Esophagus muscularis mucosa (tissue), 4 donors: ENCODE results near the gene LRP5. TPM values are rescaled to one million over a fixed set of nuclear protein-coding genes. Genes with fewer than 3 reads are reported as not detected.
"Not testable (repeated sequence)": the region's sequence is repeated elsewhere in the genome, so short reads cannot be mapped to it uniquely, and the experiment has no call there.

Experiments
- DNase-seq: peaks from one replicate; pipeline ENCODE4 v3.0.0-alpha.2; 2017; ENCODE audit errors: extremely low spot score
- H3K27ac ChIP-seq, 4 donors: fragments of 200-600 bp; sonication (generic); replicated peaks in 1 of 4; 1 replicate in 3 of 4; 2 replicates in 1 of 4; pipeline ENCODE4 v1.5.1; 2016 to 2019; ENCODE audit warnings: mild to moderate bottlenecking in 1 of 4
- H3K27me3 ChIP-seq, 4 donors: fragments of 200-600 bp; sonication (generic); one replicate each; pipeline versions ENCODE4 v1.5.1 to v1.6.0; 2016 to 2019
- H3K36me3 ChIP-seq, 4 donors: fragments of 200-600 bp; sonication (generic); one replicate each; pipeline ENCODE4 v1.5.1; 2016 to 2019
- H3K4me1 ChIP-seq, 4 donors: fragments of 200-600 bp; sonication (generic); one replicate each; pipeline ENCODE4 v1.5.1; 2016 to 2019
- H3K4me3 ChIP-seq, 4 donors: fragments of 200-600 bp; sonication (generic); 1 replicate in 2 of 4; 2 replicates in 2 of 4; pipeline ENCODE4 v1.5.1; 2016 to 2019; ENCODE audit warnings: mild to moderate bottlenecking in 4 of 4, moderate library complexity in 1 of 4
- H3K9me3 ChIP-seq, 4 donors: fragments of 200-600 bp; sonication (generic); 1 replicate in 3 of 4; 2 replicates in 1 of 4; pipeline ENCODE4 v1.5.1; 2016 to 2019
- EP300 ChIP-seq: sonication (generic); formaldehyde crosslinking; IDR thresholded peaks from one replicate; pipeline ENCODE4 v1.6.1; 2017; ENCODE audit warnings: antibody characterized with exemption
- POLR2A ChIP-seq: fragments of 450-650 bp; IDR thresholded peaks from one replicate; pipeline ENCODE4 v1.6.1; 2017; ENCODE audit warnings: antibody characterized with exemption, moderate library complexity, mild to moderate bottlenecking, low read depth
- POLR2AphosphoS5 ChIP-seq, 2 donors: sonication (generic); formaldehyde crosslinking; IDR thresholded peaks; one replicate each; pipeline ENCODE4 v1.6.1; 2017; ENCODE audit warnings: antibody characterized with exemption in 2 of 2
- WGBS: methylation state at CpG from one replicate; pipeline ENCODE4 v1.1.5; 2018; 5-methylcytosine and 5-hydroxymethylcytosine counted together
- intact Hi-C: fragments of 100-400 bp; cut with DNase I; formaldehyde crosslinking; loops from one replicate; pipeline ENCODE4 v1.15.1; 2023
- total RNA-seq, 4 donors: library from RNA; depleted of rRNA; stranded (reverse); fragments of >200 nt; gene quantifications; one replicate each; pipeline versions ENCODE4 v1.1.0 to v1.2.1, GENCODE V29; 2016
- TF ChIP-seq, protein P1 (sequence below), 3 experiments: fragments of 200-600 bp in 2 of 3; fragments of 450-650 bp in 1 of 3; sonication (generic) in 2 of 3; IDR thresholded peaks; one replicate each; pipeline ENCODE4 v1.5.1; 2017 to 2019; ENCODE audit warnings: antibody characterized with exemption in 3 of 3, mild to moderate bottlenecking in 2 of 3, moderate library complexity in 1 of 3

LRP5 gene
- total RNA-seq, 4 donors from 2014 or later, result 34.0 to 78.4 (median 56.2) TPM

DNA sequence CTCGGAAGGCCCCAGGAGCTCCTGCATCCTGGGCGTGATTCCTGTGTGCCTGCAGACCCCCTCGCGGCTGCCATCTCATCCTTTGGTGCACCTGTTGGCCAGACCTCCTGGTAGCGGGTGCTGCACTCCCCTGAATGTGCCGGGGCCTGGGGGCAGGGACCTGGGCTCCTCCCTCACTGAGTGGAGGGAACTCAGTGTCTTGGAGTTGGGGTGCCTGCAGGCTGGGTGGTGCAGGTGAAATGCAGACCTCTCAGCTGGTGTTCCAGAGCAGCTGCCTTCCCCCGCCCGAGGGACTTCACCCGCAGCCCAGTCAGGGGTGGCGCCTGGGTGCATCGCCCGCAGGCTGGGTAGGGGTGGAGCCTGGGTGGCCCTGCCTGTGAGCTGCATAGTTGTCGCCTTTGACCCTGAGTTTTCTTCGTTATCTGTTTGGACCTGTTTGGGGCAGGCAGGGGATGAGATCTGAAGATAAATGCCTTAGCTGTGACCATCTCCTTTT lies 31.4 kb downstream of the LRP5 start:
- Histone ChIP-seq H3K4me1 (peaks cover 61 to 97% (median 89%) of the 10 kb centered on the region in 4 donors), H3K27ac (peak overlapping the region; percentile 81 to 86 (median 82)), H3K27me3 (no peaks in the 10 kb centered on the region), H3K36me3 (peaks cover 0 to 11% (median 2%) of the 10 kb centered on the region in 4 donors), H3K9me3 (peaks cover 0 to 3% (median 0%) of the 10 kb centered on the region in 4 donors), H3K4me3 (no peak overlapping the region)
- DNase-seq, result no peak
- TF ChIP-seq, protein P1, sequence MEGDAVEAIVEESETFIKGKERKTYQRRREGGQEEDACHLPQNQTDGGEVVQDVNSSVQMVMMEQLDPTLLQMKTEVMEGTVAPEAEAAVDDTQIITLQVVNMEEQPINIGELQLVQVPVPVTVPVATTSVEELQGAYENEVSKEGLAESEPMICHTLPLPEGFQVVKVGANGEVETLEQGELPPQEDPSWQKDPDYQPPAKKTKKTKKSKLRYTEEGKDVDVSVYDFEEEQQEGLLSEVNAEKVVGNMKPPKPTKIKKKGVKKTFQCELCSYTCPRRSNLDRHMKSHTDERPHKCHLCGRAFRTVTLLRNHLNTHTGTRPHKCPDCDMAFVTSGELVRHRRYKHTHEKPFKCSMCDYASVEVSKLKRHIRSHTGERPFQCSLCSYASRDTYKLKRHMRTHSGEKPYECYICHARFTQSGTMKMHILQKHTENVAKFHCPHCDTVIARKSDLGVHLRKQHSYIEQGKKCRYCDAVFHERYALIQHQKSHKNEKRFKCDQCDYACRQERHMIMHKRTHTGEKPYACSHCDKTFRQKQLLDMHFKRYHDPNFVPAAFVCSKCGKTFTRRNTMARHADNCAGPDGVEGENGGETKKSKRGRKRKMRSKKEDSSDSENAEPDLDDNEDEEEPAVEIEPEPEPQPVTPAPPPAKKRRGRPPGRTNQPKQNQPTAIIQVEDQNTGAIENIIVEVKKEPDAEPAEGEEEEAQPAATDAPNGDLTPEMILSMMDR (IDR thresholded peaks at IDR 0.05), result no peak
- TF ChIP-seq POLR2A (no peak), EP300 (no peak), POLR2AphosphoS5 (IDR thresholded peaks at IDR 0.05) (no peak)
- WGBS, result 86% methylated on average over 11 of the region's 14 CpGs
- intact Hi-C loops, result no loop called here

DNA sequence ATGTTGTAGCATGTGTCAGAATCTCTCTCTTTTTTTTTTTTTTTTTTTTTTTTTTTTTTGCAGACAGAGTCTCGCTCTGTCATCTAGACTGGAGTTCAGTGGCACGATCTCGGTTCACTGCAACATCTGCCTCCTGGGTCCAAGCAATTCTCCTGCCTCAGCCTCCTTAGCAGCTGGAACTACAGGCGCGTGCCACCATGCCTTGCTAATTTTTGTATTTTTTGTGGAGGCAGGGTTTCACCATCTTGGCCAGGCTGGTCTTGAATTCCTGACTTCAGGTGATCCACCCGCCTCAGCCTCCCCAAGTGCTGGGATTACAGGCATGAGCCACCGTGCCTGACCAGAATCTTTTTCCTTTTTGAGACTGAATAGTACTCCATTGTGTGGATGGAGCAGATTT lies 32.4 kb downstream of the LRP5 start:
- DNase-seq, H3K27me3 ChIP-seq, intact Hi-C loops, H3K9me3 ChIP-seq, H3K4me3 ChIP-seq: not testable (repeated sequence)
- peaks cover 56 to 97% (median 90%) of the 10 kb centered on the region in 4 donors for H3K4me1 ChIP-seq
- peaks cover 0 to 18% (median 2%) of the 10 kb centered on the region in 4 donors for H3K36me3 ChIP-seq
- peak overlapping the region in 3 of 4 donors; percentile 14 to 86 (median 83) for H3K27ac ChIP-seq
- WGBS, result 96% methylated on average over 7 of the region's 7 CpGs

DNA sequence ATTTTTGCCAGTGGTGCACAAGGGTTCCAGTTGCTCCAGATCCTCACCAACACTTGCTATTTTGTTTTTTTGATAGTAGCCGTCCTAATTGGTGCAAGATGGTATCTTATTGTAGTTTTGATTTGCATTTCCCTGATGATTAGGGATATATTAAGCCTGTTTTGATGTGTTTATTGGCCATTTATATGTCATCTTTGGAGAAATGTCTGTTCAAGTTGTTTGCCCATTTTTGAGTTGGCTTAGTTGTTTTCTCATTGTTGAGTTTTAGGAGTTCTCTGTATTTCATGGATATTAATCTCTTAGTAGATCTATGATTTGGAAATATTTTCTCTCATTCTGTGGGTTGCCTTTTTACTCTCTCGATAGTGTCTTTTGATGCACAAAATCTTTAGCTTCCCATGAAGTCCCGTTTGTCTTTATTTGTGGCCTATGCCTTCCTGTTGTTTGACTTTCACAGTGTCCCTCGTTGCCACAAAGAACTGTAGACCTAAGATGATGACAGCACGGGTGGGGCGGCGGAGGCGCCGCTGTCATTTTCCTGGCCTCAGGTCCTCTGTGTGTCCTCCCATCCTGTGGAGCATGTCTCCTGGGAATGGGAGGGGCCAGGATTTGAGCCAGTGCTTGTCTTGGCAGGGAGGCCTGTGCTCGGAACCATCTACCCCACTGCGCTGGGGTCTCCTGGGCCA lies 33.5 kb downstream of the LRP5 start:
- peaks cover 0 to 18% (median 2%) of the 10 kb centered on the region in 4 donors for H3K36me3 ChIP-seq
- H3K4me3 ChIP-seq, result peak overlapping the region in 3 of 4 donors; percentile 10 to 17 (median 17)
- peak overlapping the region; percentile 59 to 68 (median 64) for H3K27ac ChIP-seq
- TF ChIP-seq EP300, result no peak
- peak in 1 of 2 donors; percentile 44 for TF ChIP-seq POLR2AphosphoS5 (IDR thresholded peaks at IDR 0.05)
- 62% methylated on average over 11 of the region's 11 CpGs for WGBS
- H3K4me1 ChIP-seq, result peaks cover 55 to 97% (median 90%) of the 10 kb centered on the region in 4 donors
- H3K9me3 ChIP-seq, result peaks cover 0 to 3% (median 0%) of the 10 kb centered on the region in 4 donors
- no peaks in the 10 kb centered on the region for H3K27me3 ChIP-seq
- DNase-seq, result no peak
- intact Hi-C loops, result no loop called here

DNA sequence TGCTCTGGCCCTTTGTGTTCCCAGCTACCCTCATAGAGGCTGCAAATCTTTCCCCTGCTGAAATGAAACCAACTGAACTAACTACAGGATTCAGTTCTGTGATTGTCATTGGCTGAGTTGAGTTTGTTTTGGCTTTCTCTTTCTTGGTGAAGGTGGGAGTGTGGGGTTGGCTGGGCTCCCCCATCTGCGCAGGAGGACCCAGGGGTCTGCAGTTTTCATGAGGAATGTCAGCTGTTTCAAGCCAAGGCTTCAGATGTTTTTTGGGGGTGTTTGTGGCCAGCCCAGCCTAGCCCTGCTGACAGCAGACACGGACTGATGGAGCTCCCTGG lies 34.0 kb downstream of the LRP5 start:
- Histone ChIP-seq H3K9me3 (peaks cover 0 to 3% (median 0%) of the 10 kb centered on the region in 4 donors), H3K36me3 (peaks cover 0 to 18% (median 2%) of the 10 kb centered on the region in 4 donors), H3K4me1 (peaks cover 54 to 97% (median 90%) of the 10 kb centered on the region in 4 donors), H3K27me3 (no peaks in the 10 kb centered on the region), H3K27ac (peak overlapping the region; percentile 59 to 68 (median 64)), H3K4me3 (peak overlapping the region in 3 of 4 donors; percentile 10 to 17 (median 17))
- 26% methylated on average over 2 of the region's 2 CpGs for WGBS
- TF ChIP-seq, protein P1 (IDR thresholded peaks at IDR 0.05), result no peak
- TF ChIP-seq POLR2AphosphoS5 (IDR thresholded peaks at IDR 0.05), result no peak
- no peak for TF ChIP-seq POLR2A
- no peak for TF ChIP-seq EP300
- DNase-seq, result no peak
- intact Hi-C loops, result no loop called here

DNA sequence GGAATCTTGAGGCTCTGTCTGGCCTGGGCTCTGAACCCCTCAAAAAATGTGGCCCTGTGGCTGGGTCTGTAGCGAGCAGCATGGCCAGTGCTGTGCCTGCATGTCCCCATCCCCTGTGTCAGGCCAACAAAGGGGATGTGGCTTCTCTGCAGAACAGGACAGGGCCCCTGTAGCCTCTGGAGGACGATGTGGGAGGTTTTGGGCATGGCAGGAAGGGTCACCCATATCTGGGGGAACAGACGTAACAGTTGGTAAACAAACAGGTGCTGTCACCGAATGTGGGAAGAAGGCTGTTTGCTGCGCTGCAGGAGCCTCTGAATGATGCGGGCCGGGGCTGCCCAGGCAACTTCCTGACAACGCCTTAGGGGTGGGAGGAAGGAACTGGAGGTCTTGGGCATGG lies 35.0 kb downstream of the LRP5 start:
- 58% methylated on average over 7 of the region's 8 CpGs for WGBS
- no peak overlapping the region for H3K4me3 ChIP-seq
- H3K4me1 ChIP-seq, result peaks cover 53 to 97% (median 90%) of the 10 kb centered on the region in 4 donors

More for the DNA sequence above, 35.0 kb downstream of the LRP5 start:
- intact Hi-C loops, result no loop called here
- H3K36me3 ChIP-seq, result peaks cover 0 to 18% (median 2%) of the 10 kb centered on the region in 4 donors
- peak overlapping the region in 3 of 4 donors; percentile 59 to 66 (median 63) for H3K27ac ChIP-seq
- no peak for TF ChIP-seq POLR2AphosphoS5 (IDR thresholded peaks at IDR 0.05)
- TF ChIP-seq EP300, result no peak
- TF ChIP-seq, protein P1 (IDR thresholded peaks at IDR 0.05), result no peak
- no peak for TF ChIP-seq POLR2A
- H3K9me3 ChIP-seq, result peaks cover 0 to 3% (median 0%) of the 10 kb centered on the region in 4 donors
- DNase-seq, result no peak
- H3K27me3 ChIP-seq, result no peaks in the 10 kb centered on the region
